ENCODE data around the gene SARS1.

DNA sequence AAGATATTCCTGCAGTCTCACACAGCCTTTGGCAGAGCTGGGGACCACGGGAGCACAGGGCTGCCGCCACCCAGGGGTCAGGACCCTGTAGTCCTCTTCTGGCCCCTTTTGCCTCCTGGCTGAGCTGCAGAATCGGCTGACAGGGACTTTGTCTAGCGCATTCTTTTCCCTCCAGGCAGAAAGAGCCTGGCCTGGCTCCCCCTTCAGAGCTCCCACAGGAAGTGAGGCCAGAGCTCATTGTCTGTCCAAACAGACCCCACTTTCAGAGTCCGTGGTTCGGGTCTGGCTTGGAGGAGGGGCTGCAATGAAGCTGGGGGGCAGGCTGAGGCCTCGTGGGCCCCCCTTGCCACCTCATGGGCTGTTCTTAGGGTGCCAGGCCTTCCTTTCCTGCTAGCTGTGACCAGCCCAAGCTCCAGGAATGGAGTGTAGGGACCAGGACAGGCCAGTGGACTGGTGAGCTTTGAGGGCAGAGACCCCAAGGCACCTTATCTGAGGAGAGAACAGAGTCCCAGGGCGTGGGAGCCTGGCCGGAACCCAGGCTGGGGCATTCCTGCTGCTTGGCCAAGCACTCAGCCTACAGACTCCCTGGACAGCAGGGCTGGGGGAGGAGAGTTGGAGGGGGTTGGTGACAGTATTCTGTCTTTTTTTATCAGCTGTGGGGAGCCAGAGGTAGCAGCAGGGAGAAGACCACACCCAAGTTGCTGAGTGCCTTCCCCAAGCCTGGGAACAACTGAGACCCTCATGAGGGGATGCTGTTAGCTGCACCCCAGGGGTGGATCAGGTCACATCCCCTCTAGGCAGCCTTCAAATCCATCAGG lies 40.3 kb downstream of the SARS1 start:
- TF ChIP-seq CTCF (IDR thresholded peaks at IDR 0.05) (no peak), EZH2 (IDR thresholded peaks at IDR 0.05; ENCODE audit: borderline replicate concordance, insufficient read depth, low read depth, low read length, poor library complexity, severe bottlenecking) (no peak)

Data from B cell (primary cell).